Activated effector memory CD4-positive, alpha-beta T cell treated with anti-CD3 and anti-CD28 coated beads, Interleukin-2, amount 50 U/mL, for 16 hours (primary cell): ENCODE results near the gene ISCA1.

Experiments used
- DNase-seq: peaks from one replicate; pipeline ENCODE4 v3.0.0-alpha.2; 2020

Gene ISCA1

DNA sequence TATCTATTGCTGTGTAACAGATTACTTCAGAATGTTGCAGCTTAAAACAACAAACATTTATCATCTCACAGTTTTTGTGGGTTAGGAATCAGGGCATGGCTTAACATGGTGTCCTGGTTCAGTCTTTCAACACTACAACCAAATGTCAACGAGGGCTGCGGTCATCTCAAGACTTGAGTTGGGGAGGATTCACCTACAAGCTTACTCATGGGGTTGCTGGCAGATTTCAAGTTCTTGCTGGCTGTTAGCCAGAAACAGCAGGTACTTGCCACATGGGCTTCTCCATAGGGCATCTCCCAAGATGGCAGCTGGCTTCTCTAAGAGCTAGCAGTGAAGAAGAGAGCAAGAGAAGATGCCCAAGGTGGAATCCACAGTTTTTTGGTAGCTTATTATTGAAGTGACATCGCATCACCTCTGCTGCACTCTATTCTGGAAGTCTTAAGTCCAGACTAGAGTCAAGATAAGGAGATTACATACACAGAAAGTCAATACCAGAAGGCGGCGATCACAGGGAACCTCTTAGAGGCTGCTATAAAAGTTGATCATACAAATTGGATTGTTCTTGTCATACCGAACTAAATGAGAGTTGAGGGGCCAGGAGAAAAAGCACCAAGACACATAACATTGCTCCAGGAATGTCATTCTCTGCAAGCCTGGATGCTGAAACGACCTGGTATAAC lies 65.1 kb downstream of the ISCA1 start:
- DNase-seq: no peak
